GM12874 (cell line): ENCODE results near the gene CEP63.

ENCODE experiments used
- CTCF ChIP-seq: IDR thresholded peaks from 2 replicates; pipeline ENCODE4 v1.5.1; 2011; ENCODE audit warnings: low read depth, mild to moderate bottlenecking, control low read depth, low read length, moderate library complexity; ENCODE audit not compliant: insufficient read depth

CEP63 gene

GRCh38 chr3:134576426-134576825, 90.6 kb downstream of the CEP63 start:
- no peak for TF ChIP-seq CTCF

GRCh38 chr3:134576831-134577230, 91.0 kb downstream of the CEP63 start:
- TF ChIP-seq CTCF, result no peak

DNA sequence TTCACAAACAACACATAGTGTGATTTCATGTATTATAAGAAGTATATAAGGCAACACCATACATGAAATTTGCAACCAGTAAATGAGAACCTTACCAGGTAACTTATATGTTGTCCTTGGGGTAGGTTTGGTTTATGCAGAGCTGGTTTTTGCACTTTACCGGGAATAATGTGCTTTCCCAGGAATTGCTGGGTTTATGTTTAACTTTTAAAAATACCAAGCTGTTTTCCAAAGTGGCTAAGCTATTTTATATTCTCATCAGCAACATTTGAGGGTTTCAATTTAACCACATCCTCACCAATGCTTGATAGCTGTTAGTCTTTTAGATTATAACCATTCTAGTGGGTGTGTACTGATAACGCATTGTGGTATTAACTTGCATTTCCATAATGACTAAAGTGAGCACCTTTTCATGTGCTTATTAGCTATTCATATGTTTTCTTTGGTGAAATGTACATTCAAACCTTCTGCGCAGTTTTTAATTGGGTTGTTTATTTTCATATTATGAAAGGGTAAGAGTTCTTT, 93.3 kb downstream of the CEP63 start:
- TF ChIP-seq CTCF, result no peak

DNA sequence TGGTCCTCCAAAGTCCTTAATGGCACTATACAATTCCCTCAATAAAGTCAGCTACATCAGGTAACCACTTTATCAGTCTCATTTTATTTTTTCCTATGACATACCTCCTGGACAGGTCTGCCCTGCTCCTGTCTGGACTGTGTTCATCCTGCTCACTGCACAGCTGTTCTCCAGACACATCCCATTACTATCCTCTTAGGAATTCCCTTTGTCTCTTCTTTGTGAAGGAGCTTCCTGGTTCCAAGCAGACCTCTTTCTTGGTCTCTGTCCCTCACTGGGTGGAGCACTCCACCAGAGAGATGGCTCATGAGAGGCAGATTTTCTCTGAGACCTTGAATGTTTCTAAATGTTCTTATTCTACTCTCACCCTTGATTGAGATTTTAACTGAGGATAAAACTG, 104.9 kb downstream of the CEP63 start:
- no peak for TF ChIP-seq CTCF

DNA sequence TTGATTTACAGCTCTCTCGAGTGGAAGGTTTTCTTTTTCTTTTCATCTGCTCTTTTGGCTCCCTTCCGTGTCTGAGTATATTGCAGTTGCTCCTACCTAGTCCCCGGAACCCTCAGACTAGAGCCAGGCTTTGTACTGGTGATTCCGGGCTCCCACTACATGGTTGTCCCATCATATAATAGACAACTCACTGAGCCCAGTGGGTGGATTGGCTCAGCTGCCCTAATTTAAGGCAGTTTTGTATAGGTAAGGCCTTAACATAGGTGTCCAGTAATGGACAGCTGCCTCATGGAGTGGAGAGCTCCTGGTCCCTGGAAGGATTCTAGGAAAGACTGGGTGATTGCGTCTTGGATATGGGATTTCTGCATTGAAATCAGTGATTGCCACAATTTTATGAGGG, 106.9 kb downstream of the CEP63 start:
- TF ChIP-seq CTCF, result no peak

DNA sequence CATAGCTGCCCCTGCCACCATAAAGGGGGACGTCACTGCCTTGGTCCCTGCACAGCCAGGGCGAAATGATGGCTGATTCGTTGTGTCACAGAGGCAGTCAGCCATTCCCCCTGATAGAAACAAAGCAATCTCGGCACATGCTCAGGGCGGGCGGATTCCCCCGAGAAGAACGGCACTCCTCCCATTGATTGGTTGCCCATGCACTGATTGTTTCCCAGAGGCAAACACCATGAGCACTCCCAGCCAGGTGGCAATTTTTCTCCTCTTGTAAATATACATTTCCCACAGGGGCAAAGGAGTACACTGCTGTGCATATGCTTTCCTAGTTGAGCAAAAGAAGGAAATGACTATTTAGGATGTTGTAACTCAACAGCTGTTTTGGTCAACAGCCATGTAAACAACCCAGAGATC, 108.5 kb downstream of the CEP63 start:
- TF ChIP-seq CTCF, result no peak

DNA sequence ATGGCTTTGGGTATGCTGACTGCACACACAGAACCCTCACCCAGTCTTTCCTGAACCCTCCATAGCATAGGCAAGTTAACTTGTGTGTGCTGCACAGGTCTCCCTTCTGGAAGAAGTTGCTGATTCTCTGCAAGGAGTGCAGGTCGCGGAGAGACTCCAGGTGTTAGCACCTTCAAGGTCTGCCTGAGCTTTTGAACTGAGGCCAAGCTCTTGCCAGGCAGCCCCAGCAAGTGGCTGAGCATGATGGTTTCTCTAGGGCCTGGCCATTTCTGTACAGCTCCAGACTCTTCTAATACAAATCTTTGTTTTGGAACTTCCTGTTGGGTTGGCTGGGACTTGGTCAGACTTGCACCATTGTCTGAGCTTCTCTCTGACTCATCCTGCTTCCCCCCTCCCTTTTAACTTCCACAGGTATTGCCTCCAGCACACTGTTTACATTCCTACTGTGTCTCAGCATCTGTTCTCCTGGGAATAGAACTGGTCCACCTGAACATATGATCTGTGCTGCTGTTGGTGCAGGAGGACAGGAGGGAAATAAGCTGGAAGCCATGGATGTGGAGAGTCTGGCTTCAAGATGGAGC, 111.6 kb downstream of the CEP63 start:
- TF ChIP-seq CTCF, result no peak
